DND-41 (cell line): ENCODE results near the gene HERC3.
"Not testable (repeated sequence)": the region's sequence is repeated elsewhere in the genome, so short reads cannot be mapped to it uniquely, and the experiment has no call there.

Experiments used
- ATAC-seq: fragments of 200-7000 bp; cut with Tn5 transposase; 3 replicates; pipeline ENCODE4 v1.9.1; 2021; ENCODE audit warnings: low read depth; ENCODE audit not compliant: insufficient read depth
- DNase-seq: peaks from one replicate; pipeline ENCODE4 v3.0.0-alpha.2; 2020
- H2AFZ ChIP-seq: 2 replicates; pipeline ENCODE4 v1.6.0; 2012; ENCODE audit warnings: low read depth, low read length
- H3K27ac ChIP-seq: 2 replicates; pipeline ENCODE4 v1.5.1; 2012; ENCODE audit warnings: low read length, inconsistent platforms
- H3K27me3 ChIP-seq: fragments of 200-600 bp; sonication (generic); 2 replicates; pipeline ENCODE4 v1.6.0; 2012; ENCODE audit warnings: low read length, mild to moderate bottlenecking, inconsistent platforms; ENCODE audit not compliant: insufficient read depth, poor library complexity
- H3K36me3 ChIP-seq: 2 replicates; pipeline ENCODE4 v1.5.1; 2012; ENCODE audit warnings: low read length, inconsistent platforms; ENCODE audit not compliant: insufficient read depth
- H3K4me1 ChIP-seq: 2 replicates; pipeline ENCODE4 v1.5.1; 2012; ENCODE audit warnings: mild to moderate bottlenecking, low read length; ENCODE audit not compliant: insufficient read depth
- H3K4me2 ChIP-seq: 2 replicates; pipeline ENCODE4 v1.6.0; 2012; ENCODE audit warnings: mild to moderate bottlenecking, moderate library complexity, low read length, inconsistent platforms; ENCODE audit not compliant: insufficient read depth
- H3K4me3 ChIP-seq, 2 experiments: fragments of 200-600 bp in 1 of 2; shearing (Covaris generic) in 1 of 2; 2 replicates each; pipeline ENCODE4 v1.5.1; 2012 to 2016; ENCODE audit warnings: inconsistent platforms in 2 of 2, low read length in 2 of 2, mild to moderate bottlenecking in 2 of 2, low read depth in 1 of 2, moderate library complexity in 1 of 2
- H3K79me2 ChIP-seq: 2 replicates; pipeline ENCODE4 v1.6.0; 2012; ENCODE audit warnings: low read length, inconsistent platforms; ENCODE audit not compliant: insufficient read depth
- H3K9ac ChIP-seq: 2 replicates; pipeline ENCODE4 v1.6.0; 2012; ENCODE audit warnings: low read depth, mild to moderate bottlenecking, inconsistent platforms, low read length, moderate library complexity
- H3K9me3 ChIP-seq: 2 replicates; pipeline ENCODE4 v1.5.1; 2012; ENCODE audit warnings: low read length, moderate library complexity, mild to moderate bottlenecking, inconsistent platforms; ENCODE audit not compliant: insufficient read depth, severe bottlenecking
- H4K20me1 ChIP-seq: 2 replicates; pipeline ENCODE4 v1.6.0; 2012; ENCODE audit warnings: low read length; ENCODE audit not compliant: insufficient read depth
- CTCF ChIP-seq: IDR thresholded peaks from 2 replicates; pipeline ENCODE4 v1.5.1; 2012; ENCODE audit warnings: borderline replicate concordance, low read length, moderate library complexity, mild to moderate bottlenecking; ENCODE audit not compliant: poor library complexity, severe bottlenecking; ENCODE audit errors: extremely low read depth
- EZH2 ChIP-seq: IDR thresholded peaks from 3 replicates; pipeline ENCODE4 v1.6.1; 2012; ENCODE audit warnings: borderline replicate concordance, low read depth, mild to moderate bottlenecking, moderate library complexity, low read length, inconsistent platforms; ENCODE audit not compliant: severe bottlenecking

HERC3 gene

DNA sequence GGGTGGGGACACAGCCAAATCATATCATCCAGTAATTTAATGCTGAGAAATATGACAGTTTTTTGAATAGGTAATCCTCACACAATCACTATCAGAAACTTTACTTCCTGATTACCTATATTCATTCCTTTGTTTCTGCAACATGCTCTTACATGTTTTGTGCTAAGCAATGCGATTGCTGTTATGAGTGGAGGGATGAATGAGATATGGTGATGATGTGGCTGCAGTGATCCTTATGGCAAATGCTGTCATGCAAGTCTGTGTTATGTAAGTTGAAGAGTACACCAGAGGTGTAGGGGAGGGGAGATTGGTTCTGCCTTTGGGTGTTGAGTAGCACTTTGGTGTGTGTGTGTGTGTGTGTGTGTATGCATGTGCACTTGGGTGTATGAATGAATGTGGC, 14.6 kb downstream of the HERC3 start:
- DNase-seq (no peak), ATAC-seq (no peak)
- Histone ChIP-seq H3K27ac (no peak overlapping the region), H4K20me1 (0 out of 2 replicates have a peak, but pooled peaks cover 2% of the 10 kb centered on the region), H3K27me3 (no peaks in the 10 kb centered on the region), H3K4me2 (no peak overlapping the region), H3K4me1 (peaks cover 11% of the 10 kb centered on the region), H2AFZ (no peak overlapping the region), H3K36me3 (peaks cover 43% of the 10 kb centered on the region), H3K9ac (no peak overlapping the region), H3K79me2 (peaks cover 12% of the 10 kb centered on the region), H3K9me3 (no peaks in the 10 kb centered on the region), H3K4me3 (no peak overlapping the region)
- TF ChIP-seq EZH2: no peak
- TF ChIP-seq CTCF: no peak

DNA sequence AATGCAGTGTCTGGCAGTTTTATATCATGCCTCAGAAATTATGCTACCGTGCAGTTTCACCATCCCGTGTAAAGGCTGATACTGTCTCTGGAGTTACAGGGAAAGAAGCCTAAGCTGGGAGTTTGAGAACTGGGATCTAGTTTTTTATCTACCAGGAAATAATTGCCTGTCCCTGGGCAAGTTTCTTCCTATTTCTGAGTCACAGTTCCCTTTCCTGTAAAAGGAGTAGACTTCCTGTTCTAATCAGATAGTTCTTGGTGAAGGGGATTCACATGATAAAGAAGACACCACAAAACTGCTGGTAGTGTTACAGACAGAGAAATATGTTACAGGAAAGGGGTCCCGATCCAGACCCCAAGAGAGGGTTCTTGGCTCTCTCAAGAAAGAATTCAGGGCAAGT, 17.1 kb downstream of the HERC3 start:
- TF ChIP-seq EZH2: no peak
- TF ChIP-seq CTCF: no peak
- ATAC-seq (no peak), DNase-seq (no peak)
- Histone ChIP-seq H4K20me1 (0 out of 2 replicates have a peak, but pooled peaks cover 2% of the 10 kb centered on the region), H3K27ac (no peak overlapping the region), H3K9ac (no peak overlapping the region), H3K79me2 (peaks cover 5% of the 10 kb centered on the region; the same call in 1 of the 2 replicates), H3K9me3 (no peaks in the 10 kb centered on the region), H3K27me3 (no peaks in the 10 kb centered on the region), H3K36me3 (peaks cover 37% of the 10 kb centered on the region), H3K4me2 (no peak overlapping the region), H2AFZ (no peak overlapping the region), H3K4me3 (no peak overlapping the region), H3K4me1 (peaks cover 34% of the 10 kb centered on the region)

- Histone ChIP-seq H3K36me3 (peaks cover 37% of the 10 kb centered on the region), H3K4me1 (peaks cover 34% of the 10 kb centered on the region)
- not testable (repeated sequence) for H2AFZ ChIP-seq, H3K79me2 ChIP-seq, H3K27me3 ChIP-seq, H3K27ac ChIP-seq, DNase-seq, H3K9ac ChIP-seq, H3K9me3 ChIP-seq, H4K20me1 ChIP-seq, H3K4me2 ChIP-seq, H3K4me3 ChIP-seq, ATAC-seq
Measured at GRCh38 chr4:88609794-88610193, 17.5 kb downstream of the HERC3 start.

DNA sequence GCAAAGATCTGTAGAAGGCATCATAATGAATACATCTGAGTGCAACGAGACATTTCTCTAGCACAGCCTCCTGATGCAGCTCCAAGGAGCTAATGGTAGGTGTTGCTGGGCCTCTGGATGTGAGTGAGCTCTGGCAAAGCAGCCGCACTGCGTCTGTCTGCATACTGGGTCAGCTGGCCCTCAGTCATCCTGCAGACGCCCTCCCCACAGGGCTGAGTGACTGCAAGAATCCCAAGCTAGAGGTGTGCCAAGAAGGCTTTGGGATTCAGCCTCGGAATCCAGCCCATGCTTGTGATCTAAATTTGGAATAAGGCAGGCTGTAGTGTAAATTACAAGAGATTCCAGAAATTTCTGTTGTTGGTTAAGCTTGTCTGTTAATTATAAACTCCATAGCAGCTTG, 18.5 kb downstream of the HERC3 start:
- Histone ChIP-seq H4K20me1 (0 out of 2 replicates have a peak, but pooled peaks cover 1% of the 10 kb centered on the region), H3K27ac (no peak overlapping the region), H3K9ac (no peak overlapping the region), H3K79me2 (peaks cover 8% of the 10 kb centered on the region), H3K4me1 (peaks cover 29% of the 10 kb centered on the region), H3K4me3 (no peak overlapping the region), H3K4me2 (no peak overlapping the region), H3K36me3 (peaks cover 35% of the 10 kb centered on the region), H2AFZ (no peak overlapping the region), H3K27me3 (no peaks in the 10 kb centered on the region), H3K9me3 (no peaks in the 10 kb centered on the region)
- TF ChIP-seq EZH2: no peak
- TF ChIP-seq CTCF: no peak
- DNase-seq (no peak), ATAC-seq (no peak)
